Mesothelial cell of epicardium (in vitro differentiated cells): Measurements from ENCODE around the gene ZNF223. TPM values are rescaled to one million over a fixed set of nuclear protein-coding genes. Genes with fewer than 3 reads are reported as not detected.

Experiments
- DNase-seq, 2 experiments: peaks; one replicate each; pipeline ENCODE4 v3.0.0; 2021; ENCODE audit warnings: low spot score in 2 of 2; ENCODE audit not compliant: unreplicated experiment in 2 of 2
- H3K27ac Mint-ChIP-seq: 2 replicates; pipeline ENCODE4 v1.8.0; 2021; ENCODE audit warnings: mixed read lengths
- H3K27me3 Mint-ChIP-seq: 2 replicates; pipeline ENCODE4 v1.8.0; 2021; ENCODE audit warnings: low read depth, mixed read lengths
- H3K36me3 Mint-ChIP-seq: 2 replicates; pipeline ENCODE4 v1.8.0; 2021; ENCODE audit warnings: mixed read lengths
- H3K4me1 Mint-ChIP-seq: 2 replicates; pipeline ENCODE4 v1.8.0; 2021; ENCODE audit warnings: mixed read lengths
- H3K4me3 Mint-ChIP-seq: 2 replicates; pipeline ENCODE4 v1.8.0; 2021; ENCODE audit warnings: mild to moderate bottlenecking, moderate library complexity, mixed read lengths
- H3K9me3 Mint-ChIP-seq: 2 replicates; pipeline ENCODE4 v1.8.0; 2021; ENCODE audit warnings: mixed read lengths
- total RNA-seq: library from RNA; stranded (reverse); gene quantifications from 3 replicates; pipeline ENCODE4 v1.2.1, GENCODE V29; 2021
- TF ChIP-seq, protein P1 (sequence below): fragments of 200-600 bp; sonication (generic); IDR thresholded peaks from one replicate; pipeline ENCODE4 v1.5.0; 2021; ENCODE audit warnings: antibody characterized with exemption; ENCODE audit not compliant: unreplicated experiment

The ZNF223 gene
- 9.2 to 10.3 TPM (median 9.9 TPM) in 3 replicates for total RNA-seq

DNA sequence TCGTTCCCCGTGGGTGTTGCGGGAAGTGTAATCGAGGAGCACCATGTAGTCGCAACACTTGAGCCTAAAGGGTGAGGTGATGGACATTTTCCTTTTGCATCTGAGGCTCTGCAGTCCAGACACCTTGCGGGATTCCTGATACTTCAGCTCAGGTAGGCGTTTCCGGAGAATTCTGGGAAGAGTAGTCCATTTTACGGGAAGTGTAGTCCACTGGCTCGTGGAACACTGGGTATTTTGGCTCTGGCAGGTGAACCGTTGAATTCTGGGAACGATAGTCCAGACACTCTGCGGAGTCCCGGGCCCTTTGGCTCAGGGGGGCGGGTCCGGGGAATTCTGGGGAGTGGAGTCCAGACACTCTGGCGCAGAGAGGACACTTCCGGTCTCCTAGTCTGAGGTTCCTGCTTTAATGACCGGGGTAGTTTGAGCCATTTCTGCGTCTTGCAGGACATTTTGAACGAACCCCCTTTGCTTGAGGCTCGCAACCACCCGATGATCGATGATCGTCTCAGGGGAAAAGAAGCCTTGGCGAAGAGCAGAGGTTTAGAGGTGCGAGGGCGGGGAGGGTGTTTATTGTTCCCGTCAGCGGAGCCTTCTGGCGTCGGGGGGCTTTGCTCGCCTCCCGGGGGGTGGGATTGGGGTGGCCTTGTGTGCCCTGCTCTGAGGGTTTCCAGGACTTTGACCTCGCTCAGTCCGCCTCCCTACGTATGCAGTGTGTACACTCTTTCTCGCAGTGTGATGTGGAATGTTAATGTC lies at the start of gene ZNF223:
ZNF223 (plus strand) TSS at position 387 of the 753 bp plus-strand sequence. CDS start 3,141 bp downstream, outside the sequence.
- Mint-ChIP-seq H3K4me1 (peaks cover 22% of the 10 kb centered on the region), H3K36me3 (peaks cover 21% of the 10 kb centered on the region), H3K27me3 (peaks cover 25% of the 10 kb centered on the region), H3K4me3 (peak within 1 kb of the TSS; percentile 99), H3K9me3 (peaks cover 4% of the 10 kb centered on the region), H3K27ac (peak within 1 kb of the TSS; percentile 97)
- TF ChIP-seq, protein P1, sequence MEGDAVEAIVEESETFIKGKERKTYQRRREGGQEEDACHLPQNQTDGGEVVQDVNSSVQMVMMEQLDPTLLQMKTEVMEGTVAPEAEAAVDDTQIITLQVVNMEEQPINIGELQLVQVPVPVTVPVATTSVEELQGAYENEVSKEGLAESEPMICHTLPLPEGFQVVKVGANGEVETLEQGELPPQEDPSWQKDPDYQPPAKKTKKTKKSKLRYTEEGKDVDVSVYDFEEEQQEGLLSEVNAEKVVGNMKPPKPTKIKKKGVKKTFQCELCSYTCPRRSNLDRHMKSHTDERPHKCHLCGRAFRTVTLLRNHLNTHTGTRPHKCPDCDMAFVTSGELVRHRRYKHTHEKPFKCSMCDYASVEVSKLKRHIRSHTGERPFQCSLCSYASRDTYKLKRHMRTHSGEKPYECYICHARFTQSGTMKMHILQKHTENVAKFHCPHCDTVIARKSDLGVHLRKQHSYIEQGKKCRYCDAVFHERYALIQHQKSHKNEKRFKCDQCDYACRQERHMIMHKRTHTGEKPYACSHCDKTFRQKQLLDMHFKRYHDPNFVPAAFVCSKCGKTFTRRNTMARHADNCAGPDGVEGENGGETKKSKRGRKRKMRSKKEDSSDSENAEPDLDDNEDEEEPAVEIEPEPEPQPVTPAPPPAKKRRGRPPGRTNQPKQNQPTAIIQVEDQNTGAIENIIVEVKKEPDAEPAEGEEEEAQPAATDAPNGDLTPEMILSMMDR, result no peak
- peak; percentile 67 to 82 for DNase-seq

- no peak for DNase-seq
- Mint-ChIP-seq H3K36me3 (peaks cover 30% of the 10 kb centered on the region), H3K27me3 (no peaks in the 10 kb centered on the region), H3K9me3 (peaks cover 33% of the 10 kb centered on the region), H3K4me1 (peaks cover 15% of the 10 kb centered on the region), H3K4me3 (peak overlapping the region; percentile 99), H3K27ac (peak overlapping the region; percentile 96)
- TF ChIP-seq, protein P1, result no peak
These were observed 49.6 kb upstream of the ZNF223 start for GRCh38 chr19:44002212-44002565.

DNA sequence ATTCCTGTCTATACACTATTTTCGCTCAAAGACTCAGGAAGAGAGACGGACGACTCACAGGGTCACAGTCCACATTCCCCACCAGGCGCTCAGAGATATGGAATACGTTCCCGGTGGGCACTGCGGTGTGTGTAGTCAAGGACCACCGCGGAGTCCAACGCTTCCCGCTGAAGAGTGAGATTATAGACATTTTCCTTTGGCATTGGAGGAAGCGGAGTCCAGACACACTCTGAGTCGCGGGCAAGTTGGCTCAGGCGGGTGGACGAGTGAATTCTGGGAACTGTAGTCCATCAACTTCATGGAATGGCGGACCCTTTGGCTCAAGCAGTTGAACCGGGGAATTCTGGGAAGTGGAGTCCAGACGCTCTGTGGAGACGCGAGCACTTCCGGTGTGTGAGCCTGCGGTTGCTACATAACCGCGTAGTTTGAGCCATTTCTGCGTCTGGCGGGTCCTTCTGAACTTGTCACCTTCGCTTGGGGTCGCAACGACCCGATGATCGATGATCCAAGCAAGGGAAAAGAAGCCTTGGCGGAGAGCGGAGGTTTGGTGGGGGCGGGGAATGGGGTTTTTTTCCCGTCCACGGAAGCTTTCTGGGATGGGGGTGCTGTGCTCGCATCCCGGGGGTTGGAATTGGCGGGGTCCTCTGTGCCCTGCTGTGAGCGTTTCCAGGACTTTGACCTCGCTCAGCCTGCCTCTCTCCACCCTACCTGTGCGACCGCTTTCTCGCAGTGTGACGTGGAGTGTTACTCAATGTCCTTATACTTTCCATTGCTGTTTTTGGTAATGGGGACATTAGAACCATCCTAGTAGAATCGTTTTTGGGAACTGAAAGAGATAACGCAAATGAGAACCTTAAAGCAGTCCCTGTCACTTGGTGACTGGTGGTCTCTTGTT lies 49.0 kb upstream of the ZNF223 start, which contains the start of gene ZNF230:
ZNF230 (plus strand) TSS at position 392 of the 895 bp plus-strand sequence. CDS start 4,122 bp downstream, outside the sequence.
- H3K4me3 Mint-ChIP-seq, result peak within 1 kb of the TSS; percentile 99
- H3K4me1 Mint-ChIP-seq, result peaks cover 15% of the 10 kb centered on the region
- peak; percentile 74 to 79 for DNase-seq
- H3K27me3 Mint-ChIP-seq, result no peaks in the 10 kb centered on the region
- H3K27ac Mint-ChIP-seq, result peak within 1 kb of the TSS; percentile 96
- TF ChIP-seq, protein P1, result no peak
- H3K9me3 Mint-ChIP-seq, result peaks cover 33% of the 10 kb centered on the region
- H3K36me3 Mint-ChIP-seq, result peaks cover 31% of the 10 kb centered on the region

- peak overlapping the region; percentile 96 for H3K27ac Mint-ChIP-seq
- H3K9me3 Mint-ChIP-seq, result peaks cover 34% of the 10 kb centered on the region
- H3K4me3 Mint-ChIP-seq, result peak overlapping the region; percentile 99
- peaks cover 31% of the 10 kb centered on the region for H3K36me3 Mint-ChIP-seq
- no peak for DNase-seq
- peaks cover 15% of the 10 kb centered on the region for H3K4me1 Mint-ChIP-seq
- TF ChIP-seq, protein P1, result no peak
- no peaks in the 10 kb centered on the region for H3K27me3 Mint-ChIP-seq
These were observed 48.3 kb upstream of the ZNF223 start for GRCh38 chr19:44003461-44004009.

DNA sequence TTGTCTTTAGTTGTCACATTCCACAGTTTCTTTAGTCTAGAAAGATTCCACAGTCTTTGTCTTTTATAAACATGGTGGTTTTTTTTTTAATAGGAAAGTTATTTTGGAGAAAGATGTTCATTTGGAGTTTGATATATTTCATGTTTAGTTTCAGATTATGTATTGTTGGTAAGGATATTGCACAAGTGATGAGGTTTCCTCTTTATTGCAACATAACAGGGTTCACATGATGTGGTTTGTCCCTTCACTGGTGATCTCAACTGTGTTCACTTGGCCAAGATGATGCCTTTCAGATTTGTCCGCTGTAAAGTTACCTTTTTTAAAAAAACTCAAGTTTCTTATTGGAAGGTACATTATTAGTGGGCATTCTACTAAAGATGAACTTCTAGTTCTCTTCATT lies 45.9 kb upstream of the ZNF223 start:
- peaks cover 52% of the 10 kb centered on the region for H3K36me3 Mint-ChIP-seq
- no peak for DNase-seq
- peaks cover 49% of the 10 kb centered on the region for H3K9me3 Mint-ChIP-seq
- H3K27ac Mint-ChIP-seq, result no peak overlapping the region
- peaks cover 15% of the 10 kb centered on the region for H3K4me1 Mint-ChIP-seq
- H3K27me3 Mint-ChIP-seq, result no peaks in the 10 kb centered on the region
- TF ChIP-seq, protein P1, result no peak
- no peak overlapping the region for H3K4me3 Mint-ChIP-seq
